ENCODE results near the gene SLX4IP.
"Not testable (repeated sequence)": the region's sequence is repeated elsewhere in the genome, so short reads cannot be mapped to it uniquely, and the experiment has no call there.

Gene SLX4IP

DNA sequence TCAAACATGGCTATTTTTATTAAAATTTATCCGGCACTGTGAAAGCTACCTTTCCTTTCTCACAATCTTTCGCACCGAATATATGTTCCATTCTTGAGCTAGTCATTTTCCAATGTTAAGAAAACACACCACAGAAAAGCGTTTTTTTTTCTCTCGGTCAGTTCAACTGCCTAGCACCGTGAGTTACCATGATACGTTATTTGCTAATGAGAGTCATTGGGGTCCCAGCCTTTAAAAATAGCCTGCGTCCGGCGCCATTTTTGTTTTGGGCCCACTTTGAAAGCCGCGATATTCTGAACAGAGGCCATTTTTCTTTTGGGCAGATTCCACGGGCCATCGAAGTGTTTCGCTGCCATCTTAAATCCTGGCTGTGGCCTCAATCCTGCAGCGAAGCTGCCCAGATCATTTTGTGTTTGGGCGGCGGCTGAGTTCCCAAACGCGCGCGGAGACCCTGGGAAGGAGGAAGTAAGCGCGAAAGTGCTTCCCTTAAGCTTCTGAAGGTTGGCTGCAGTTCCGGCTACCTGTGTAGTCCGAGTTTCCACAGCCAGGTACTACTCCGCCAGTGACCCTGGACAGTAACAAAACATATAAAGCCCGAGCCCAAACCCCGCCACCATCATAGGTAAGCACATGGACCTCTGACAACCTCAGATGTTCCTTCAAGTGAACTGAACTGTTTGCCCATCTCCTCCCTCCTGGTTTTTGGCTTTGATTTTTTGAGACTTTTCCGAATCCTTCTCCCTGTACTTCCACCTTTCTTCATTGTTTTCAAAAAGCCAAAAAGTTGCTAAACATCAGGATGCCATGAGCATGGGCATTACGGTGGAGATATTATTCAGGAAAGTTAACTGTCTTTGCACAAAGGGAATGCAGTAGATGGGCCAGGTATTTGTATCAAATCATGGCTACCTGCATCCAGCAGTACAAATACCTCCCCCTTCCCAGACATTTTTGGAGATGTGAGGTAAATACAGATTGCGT, at the start of gene SLX4IP:
TSS of gene SLX4IP (plus strand) at position 474 of the 981 bp plus-strand sequence. CDS start 22,900 bp downstream, outside the sequence.
- peak; percentile 88 to 94 for DNase-seq

DNA sequence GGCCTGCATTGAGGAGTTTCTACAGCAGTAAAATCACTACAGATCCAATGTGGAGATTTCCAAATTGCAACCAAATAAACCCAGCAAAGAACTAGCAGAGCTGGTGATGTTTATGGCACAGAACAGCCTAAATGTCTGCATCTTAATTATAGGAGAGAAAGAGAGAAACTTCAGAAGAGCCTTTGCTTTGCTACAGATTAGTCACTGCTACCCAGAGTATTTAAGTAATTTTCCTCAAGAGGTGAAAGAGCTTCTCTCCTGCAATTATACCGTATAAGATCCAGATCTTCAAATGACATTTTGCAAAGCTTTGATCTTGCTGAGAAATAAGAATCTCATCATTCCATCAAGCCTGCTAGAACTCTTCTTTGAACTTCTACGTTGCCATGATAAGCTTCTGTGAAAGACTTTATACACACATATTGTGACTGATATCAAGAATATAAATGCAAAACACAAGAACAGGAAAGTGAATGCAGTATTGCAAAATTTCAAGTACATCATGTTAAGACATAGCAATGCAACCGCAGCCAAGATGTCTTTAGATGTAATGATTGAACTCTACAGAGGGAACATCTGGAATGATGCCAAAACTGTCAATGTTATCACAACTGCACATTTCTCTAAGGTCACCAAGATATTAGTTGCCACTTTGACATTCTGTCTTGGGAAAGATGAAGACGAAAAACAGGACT, 49.1 kb upstream of the SLX4IP start:
- no peak for DNase-seq

DNA sequence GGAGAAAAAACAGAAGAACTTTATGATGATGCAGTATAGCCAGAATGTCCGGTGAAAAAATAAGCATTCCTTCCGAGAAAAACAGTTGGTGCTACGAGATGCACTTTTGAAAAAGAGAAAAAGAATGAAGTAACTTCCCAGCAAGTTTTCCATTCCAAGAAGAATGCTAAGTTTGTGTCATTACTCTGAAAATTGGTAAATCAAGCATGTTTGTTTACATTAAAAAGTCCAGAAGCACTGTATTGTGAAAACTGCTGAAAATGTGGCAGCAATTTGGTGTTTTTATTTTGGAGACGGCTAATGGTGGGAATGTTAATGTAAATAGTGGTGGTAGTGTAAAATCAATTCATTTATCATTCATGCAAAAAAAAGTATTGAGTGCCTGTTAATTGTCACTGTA, 47.4 kb upstream of the SLX4IP start:
- no peak for DNase-seq

DNA sequence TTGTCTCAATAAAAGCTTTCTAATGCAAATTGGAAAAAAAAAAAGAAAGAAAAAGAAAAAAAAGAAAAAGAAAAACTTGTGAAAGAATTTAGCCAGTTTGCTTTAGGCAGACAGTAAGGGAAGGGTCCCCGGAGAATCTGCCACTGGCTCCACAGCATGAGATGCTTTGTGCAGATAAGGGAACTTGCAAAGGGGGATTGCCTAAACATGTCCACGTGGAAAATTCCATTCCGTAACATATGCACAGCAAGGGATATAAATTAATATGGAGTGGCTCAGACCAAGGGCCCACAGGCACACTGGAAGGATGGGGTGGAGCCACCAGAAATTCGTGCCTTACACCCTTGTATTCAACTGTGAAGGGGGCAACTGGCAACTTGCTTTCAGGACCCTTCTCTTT, 46.5 kb upstream of the SLX4IP start:
- DNase-seq: no peak

DNA sequence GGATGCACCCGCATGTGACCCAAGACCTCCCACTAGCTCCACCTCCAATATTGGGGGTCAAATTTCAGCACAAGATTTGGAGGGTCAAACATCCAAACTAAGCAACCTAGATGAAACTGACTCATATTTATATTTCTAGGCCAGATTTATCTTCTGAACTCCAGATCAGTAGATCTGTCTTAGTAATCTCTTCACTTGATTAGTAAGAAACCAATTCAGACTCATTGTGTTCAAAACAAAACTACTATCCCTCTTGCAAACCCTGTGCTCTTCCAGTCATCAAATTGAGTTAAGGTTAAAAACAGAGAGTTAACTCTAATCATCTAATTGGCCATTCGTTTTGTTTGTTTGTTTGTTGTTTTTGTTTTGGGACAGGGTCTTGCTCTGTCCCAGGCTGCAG, 44.4 kb upstream of the SLX4IP start:
- DNase-seq: no peak

DNA sequence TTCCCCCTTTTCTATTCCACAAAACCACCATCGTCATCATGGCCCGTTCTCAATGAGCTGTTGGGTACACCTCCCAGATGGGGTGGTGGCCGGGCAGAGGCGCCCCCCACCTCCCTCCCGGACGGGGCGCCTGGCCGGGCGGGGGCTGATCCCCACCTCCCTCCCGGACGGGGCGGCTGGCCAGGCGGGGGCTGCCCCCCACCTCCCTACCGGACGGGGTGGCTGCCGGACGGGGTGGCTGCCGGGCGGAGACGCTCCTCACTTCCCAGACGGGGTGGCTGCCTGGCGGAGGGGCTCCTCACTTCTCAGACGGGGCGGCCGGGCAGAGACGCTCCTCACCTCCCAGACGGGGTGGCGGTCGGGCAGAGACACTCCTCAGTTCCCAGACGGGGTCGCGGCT, 40.4 kb upstream of the SLX4IP start:
- not testable (repeated sequence) for DNase-seq

DNA sequence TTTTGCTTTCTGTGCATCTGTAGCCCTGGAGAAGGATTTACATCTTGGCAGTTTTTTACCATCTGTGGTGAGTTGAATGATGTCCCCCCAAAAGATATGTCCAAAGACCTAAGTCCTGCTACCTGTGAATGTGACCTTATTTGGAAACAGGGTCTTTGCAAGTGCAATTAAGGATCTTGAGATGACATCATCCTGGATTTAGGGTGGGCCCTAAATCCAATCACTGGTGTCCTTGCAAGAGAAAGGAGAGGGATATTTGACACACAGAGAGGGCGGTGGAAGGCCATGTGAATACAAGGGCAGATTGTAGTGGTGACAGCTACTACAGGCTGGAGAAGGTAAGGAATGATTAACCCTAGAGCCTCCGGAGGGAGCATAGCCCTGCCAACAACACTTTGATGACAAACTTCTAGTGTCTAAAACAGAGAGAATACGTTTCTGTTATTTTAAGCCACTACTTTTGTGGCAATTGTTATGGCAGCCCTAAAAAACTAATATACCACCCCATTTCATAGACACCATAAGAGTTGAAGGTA, 36.2 kb upstream of the SLX4IP start:
- DNase-seq: no peak

DNA sequence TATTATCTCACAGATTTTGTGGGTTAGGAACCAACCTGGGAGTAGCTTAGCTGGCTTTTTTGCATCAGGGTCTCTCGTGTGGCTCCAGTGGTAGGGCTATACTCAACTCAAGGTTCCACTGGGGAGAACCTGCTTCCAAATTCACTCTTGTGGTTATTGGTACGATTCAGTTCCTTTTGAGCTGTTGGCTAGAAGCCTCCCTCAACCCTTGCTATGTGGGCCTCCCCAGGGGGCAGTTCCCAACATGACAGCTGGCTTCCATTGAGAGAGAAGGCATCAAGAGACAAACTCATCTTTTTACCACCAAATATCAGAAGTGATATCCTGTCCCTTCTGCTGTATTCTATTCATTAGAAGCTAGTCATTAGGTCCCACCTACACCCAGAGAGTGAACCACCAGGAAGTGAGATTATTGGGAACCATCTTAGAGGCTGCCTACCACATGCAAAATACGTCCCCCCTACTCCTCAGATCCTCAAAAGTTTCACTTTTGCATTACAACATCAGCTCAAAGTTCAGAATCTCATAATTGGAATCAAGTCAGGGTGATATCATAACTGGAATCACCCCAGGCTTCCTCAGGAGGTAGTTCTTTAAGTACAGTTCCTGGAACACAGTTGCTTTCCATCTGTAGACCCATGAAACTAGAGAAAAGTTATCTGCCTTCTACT, 32.0 kb upstream of the SLX4IP start:
- DNase-seq: no peak

DNA sequence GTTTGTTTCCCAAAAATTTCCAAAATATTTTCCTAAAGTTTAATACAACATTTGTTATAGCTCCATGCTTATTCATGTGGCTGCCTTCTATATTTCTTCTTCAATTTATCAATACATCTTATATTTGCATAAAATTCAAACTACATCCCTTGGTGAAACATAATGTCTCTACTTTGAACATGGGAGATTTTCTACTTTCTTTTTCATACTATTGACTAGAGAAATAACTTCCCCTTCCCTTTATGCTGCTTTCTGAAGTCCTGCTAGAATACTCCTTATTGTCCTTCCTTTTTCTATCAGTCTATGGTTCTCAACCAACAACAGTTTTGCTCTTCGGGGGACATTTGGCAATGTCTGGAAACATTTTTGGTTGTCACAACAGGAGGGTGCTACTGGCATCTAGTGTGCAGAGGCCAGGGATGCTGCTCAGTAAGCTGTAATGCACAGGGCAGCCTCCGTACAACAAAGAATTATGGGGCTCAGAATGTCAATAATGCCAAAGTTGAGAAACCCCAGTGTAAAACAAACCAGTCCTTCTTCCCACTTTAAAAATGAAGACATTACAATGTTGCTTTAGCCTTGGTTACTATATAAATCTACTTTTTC, 31.0 kb upstream of the SLX4IP start:
- no peak for DNase-seq

DNA sequence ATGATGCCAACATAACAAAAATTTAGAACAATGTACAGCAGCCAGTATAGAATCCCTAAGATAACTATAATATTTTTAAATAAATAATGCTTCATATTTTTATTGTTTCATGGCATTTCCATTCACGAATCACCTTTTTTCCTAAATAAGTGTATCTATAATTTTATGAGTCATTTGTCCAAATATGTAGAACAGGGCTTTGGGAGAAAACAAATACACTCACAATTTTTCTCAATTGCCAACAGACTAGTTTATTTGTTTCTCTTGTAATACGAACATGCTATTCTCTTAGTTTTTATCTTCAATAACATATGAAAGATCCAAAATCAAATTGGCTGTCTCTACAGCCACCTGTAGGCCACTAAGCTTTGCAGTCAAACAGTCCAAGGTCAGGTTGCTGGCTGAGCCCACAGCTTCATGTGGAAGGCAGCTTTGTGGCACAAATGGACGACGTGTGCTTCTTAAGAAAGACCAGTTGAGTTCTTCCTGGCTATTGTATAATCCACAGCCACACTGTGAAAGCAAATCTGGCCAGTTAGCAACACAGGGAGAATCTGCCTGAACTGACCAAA, 30.1 kb upstream of the SLX4IP start:
- no peak for DNase-seq

DNA sequence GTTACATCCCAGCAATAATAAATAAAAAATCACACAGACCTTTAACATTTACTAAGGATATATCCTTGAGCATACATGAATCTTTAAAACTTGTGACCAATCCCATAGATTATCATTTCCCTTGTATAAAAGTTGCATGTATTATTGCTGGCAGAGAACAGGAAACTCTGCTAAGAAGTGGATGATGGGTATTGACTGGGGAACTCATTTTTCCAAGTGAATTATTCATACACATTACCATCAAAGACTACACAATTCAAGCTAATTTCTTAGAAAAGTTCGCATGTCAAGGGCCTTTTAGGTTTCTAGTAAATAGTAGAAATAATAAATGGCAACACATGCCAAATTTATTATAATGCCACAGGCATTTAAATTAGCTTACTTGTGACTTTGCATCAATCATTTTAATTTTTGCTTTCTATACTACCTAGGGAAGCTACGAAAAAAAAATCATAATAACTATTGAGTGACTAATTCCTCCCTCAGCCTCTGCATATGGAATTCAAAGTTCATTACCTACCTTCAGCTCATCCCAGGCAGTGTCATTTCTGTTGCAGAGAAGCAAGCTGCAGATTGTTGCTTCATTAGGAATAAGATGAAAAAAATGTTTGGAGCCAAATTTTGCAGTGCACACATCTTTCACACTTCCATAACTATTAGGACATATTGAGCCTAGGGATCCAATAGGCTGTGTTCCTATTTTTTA, 26.8 kb upstream of the SLX4IP start:
- no peak for DNase-seq

DNA sequence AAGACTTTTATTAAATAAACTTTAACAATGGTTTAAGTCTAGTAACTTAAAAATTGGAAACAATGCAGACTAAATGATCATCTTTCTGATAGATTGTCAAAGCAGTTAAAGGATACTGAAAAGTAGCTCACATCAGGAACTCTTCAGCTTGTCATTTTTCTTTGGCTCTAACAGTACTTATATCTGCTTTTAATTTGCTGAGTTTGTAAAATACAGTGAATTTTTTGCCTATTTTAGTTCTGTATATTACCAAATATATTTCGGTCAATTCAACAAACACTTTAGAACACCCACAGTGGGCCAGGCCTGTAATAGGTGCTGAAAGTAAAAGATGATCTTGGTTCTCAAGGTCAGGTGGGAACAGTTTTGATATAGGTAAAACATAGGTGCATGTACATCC, 23.4 kb upstream of the SLX4IP start:
- DNase-seq: no peak

DNA sequence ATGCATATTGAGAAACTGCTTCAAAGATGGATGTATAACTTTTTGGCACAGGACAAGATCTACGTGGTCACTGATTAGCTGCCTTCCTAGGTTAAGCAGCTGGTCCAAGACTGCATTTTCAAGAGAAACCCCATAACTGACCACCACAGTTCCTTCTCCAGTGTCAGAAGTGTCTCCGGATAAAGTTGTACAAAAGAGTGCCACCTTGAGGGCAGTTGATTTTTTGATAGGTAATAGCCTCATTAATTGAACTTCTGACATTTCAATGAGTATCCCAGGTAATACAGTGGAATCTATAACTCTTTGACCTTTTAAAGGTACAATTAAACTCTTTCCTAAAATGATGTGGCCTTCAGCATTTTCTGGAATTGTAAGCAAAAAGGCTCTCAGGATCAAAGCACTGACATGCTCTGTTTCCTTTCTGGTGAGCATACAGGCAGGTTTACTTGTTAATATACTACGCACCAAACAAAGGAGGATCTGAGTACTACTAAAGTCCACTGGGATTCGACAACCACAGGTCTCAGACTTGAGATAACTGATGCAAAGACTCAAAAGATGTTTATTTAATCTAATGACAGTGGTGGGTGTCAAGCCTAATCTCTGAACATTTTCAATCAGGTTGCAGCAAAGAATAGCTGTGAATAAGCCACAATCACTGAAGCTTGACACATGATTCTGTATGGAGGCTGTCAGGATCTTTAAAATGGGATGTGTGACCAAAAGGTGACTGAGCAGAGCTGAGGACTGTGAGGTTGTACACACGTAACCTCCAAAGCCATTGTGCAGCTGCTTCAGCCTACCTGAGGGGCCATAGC, 22.3 kb upstream of the SLX4IP start:
- no peak for DNase-seq

DNA sequence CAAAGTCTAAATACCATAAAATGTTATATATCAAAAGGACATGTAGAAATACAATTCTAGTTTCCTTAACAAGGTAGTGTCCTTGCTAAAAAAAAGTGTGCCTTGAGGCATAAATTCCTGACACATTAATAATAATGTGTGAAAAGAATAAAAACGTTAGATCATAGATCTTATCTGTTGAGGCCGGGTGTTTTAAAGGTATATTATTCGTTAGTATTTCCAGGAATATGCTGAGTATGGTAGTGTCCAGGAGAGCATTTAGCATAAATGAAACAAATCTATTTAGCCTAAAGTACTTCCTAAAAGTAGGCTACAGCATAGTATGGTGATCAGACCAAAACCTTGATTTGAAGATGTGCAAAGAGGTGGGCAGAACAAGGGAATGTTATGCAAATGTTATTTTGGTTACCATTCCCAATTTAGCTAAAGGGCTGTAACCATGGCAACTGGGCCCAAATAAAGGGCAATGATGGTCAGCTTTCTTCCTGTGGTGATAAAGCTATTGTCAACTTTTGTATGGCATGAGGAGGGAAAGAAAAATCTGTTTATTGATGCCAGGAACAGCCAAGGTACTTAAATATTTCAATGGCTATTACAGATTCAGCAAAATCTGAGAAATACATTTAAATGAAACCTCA, 20.0 kb upstream of the SLX4IP start:
- DNase-seq: no peak

DNA sequence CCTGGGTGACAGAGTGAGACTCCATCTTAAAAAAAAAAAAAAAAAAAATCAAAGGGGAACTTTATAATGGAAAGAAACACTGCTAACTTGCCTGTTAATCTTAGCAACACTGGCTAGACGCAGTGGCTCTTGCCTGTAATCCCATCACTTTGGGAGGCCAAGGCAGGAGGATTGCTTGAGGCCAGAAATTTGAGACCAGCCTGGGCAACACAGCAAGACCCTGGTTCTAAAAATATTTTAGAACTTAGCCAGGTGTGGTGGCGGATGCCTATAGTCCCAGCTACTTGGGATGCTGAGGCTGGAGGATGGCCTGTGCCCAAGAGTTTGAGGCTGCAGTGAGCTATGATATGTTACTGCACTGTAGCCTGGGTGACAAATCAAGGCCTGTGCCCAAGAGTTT, 17.9 kb upstream of the SLX4IP start:
- not testable (repeated sequence) for DNase-seq

DNA sequence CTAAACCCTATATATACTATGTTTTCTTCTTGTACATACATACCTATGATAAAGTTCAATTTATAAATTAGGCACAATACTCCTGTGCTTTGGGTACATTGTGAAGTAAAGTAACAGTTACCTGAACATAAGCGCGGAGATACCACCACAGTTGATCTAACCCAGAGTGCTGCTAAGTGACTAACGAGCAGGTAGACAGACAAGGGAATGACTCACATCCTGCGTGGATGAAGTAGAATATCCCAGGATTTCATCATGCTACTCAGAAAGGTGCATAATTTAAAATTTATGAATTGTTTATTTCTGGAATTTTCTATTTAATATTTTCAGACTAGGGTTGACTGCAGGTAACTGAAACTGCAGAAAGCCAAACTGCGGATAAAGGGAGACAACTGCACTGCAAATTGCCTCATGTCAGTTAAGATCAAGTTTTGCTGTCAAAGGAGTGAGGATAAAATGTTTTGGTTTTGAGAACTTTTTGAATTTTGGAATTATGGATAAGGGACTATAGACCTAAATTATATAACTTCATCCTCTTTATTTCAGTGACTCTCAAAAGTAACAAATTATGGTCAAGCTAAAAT, 15.5 kb upstream of the SLX4IP start:
- no peak for DNase-seq

DNA sequence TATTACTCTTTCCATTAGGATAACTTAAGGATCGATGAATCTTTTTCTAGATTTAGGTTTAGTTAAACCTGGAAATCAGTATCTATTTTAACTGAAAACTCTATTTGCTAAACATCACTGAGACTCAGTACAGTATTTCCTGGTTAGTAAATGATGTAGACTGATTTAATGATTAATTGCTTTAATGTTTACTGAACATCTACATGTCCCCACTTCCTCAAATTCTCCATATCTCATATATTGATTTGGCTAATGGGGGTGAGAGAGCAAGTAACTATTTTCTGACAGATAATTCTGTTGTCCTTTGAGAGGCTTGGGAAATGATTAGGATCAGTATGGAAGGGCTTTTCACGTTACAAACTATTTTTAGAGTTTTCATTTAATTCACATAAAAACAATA, 11.4 kb upstream of the SLX4IP start:
- DNase-seq: no peak

DNA sequence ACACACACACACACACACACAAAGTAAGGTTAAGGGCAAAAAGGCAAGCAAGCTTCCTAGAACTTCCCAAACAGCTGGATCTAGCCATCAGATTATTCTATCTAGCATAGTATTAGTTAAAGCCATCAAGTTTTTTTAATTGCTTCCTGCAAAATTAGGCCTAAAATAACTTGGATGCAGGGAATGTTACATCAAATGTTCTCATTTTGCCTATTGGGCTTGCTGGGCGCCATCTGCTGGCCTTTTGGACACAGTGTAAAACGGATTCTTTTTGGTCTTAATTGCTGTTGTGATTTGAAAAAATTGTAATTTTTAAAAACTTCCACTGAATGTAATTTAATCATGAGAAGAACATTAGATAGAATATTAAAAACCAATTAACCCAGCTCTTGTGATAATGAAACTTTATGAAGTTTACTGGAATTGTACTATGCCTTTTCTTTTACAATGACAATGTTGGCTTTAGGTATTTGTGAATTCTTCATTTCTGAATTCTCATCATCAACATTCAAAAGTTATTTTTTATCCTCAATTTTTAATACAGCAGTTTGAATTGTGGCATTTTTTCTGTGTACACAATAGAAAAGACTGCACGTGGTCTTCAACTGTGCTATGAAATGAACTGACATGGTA, 7.9 kb upstream of the SLX4IP start:
- peak; percentile 8 to 54 for DNase-seq

DNA sequence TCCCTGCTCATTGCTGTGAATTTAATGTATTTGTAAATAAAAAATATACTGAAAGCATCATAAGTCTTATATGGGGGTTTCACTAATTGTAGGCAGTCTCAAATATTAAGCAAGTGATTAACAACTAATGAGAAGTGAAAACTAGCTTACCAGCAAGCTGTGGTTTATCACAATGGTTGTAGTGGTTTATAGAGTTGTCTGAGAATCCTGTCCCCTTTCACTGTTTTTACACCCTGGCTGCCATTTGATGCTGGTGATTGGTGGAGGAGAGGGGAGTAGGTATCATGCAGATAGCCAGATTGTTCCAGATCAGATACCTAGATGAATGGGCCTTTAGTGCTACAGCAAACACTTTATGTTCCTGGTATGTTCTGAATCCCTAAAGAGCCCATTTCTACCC, 7.1 kb upstream of the SLX4IP start:
- DNase-seq: peak in 1 of 2 donors; percentile 16

Data from CD4-positive, alpha-beta T cell treated with Interferon alpha-2 for 1 hour (primary cell).